GM21529 (cell line): ENCODE results near the gene UBAP2.

ENCODE experiments used
- ATAC-seq: cut with Tn5 transposase; IDR thresholded peaks from one replicate; pipeline ENCODE4 v1.9.1; 2021; ENCODE audit not compliant: unreplicated experiment

The UBAP2 gene, protein sequence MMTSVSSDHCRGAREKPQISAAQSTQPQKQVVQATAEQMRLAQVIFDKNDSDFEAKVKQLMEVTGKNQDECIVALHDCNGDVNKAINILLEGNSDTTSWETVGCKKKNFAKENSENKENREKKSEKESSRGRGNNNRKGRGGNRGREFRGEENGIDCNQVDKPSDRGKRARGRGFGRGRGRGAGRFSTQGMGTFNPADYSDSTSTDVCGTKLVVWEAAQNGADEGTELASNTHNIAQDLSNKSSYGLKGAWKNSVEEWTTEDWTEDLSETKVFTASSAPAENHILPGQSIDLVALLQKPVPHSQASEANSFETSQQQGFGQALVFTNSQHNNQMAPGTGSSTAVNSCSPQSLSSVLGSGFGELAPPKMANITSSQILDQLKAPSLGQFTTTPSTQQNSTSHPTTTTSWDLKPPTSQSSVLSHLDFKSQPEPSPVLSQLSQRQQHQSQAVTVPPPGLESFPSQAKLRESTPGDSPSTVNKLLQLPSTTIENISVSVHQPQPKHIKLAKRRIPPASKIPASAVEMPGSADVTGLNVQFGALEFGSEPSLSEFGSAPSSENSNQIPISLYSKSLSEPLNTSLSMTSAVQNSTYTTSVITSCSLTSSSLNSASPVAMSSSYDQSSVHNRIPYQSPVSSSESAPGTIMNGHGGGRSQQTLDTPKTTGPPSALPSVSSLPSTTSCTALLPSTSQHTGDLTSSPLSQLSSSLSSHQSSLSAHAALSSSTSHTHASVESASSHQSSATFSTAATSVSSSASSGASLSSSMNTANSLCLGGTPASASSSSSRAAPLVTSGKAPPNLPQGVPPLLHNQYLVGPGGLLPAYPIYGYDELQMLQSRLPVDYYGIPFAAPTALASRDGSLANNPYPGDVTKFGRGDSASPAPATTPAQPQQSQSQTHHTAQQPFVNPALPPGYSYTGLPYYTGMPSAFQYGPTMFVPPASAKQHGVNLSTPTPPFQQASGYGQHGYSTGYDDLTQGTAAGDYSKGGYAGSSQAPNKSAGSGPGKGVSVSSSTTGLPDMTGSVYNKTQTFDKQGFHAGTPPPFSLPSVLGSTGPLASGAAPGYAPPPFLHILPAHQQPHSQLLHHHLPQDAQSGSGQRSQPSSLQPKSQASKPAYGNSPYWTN

DNA sequence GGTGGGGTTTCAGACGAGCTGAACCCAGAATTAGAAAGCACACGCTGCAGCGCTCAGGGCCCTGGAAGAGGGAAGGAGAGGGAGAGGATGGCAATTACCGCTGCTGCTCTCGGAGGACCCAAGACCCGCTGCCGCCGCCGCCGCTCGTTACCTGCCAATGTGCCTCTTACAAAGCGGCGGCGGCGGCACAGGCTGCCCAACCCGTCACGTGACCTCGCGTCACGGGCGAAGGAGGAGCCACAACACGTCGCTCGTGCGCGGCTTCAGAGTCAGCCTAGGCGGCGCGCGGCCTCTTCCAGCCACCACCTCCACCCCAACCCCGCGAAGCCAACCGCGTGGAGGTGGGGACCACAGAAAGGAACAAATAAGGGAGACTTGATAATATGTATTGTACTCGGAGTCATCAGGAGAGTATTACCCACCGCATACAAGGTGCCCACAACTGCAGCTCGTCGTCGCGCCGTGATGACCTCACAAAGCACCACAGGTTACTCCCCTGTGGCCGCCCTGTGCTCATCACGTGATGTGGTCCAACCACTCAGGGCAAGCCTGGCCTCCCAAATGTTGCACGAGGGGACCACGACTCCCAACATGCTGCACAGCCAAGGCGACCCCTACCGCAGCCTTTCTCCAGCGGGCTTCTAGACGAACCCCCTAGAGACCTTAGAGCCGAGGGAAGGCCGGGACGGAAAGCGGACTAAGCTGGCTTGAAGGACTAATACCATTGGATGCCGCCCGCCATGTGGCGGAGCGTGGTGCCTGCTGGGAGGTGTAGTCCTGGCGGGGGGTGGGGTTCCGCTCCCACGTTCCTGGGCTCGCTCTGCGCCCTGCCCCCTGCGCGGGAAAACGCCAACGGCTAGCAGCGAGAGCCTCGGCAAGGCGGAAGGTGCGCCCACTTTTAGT is at the start of gene UBAP2:
TSS of gene UBAP2 (minus strand) at position 161 of the 903 bp plus-strand sequence. CDS start 31,739 bp downstream, outside the sequence.
- peak; percentile 73 for ATAC-seq

DNA sequence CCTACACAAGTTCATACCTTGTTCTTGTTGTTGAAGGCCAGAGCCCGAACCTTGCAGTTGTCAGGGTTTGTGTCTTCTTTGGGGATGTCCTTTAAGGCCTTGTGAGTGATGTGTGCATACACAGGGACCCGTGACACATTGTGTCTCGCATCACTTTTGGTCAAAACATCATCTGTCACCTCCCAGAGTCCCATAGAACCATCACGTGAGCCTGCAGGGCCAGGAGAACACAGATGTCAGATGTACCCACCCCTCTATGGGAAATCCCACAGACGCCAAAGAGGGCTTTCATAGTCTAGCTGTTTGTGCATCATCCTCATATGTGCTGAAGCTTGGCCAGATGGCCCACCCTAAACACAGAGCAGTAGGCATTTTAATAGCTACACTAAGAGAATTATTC is 49.6 kb upstream of the UBAP2 start:
- peak; percentile 45 for ATAC-seq

DNA sequence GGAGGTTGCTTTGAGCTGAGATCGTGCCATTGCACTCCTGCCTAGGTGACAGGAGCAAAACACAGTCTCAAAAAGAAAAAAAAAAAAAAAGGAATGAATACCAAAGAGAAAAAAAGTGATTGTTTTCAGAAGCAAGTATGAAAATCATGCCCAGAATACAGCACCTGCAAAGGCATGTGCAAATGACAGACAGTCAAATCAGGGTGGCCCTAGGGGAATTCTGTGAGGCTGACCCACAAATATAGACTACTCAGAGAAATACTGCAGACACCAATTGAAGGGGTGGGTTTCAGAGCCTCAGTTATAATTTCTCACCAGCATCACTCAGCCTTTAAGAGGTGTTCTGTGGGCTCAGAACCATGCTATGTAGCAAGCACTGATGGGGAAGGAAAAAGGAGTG is 49.2 kb upstream of the UBAP2 start:
- ATAC-seq = peak; percentile 84

DNA sequence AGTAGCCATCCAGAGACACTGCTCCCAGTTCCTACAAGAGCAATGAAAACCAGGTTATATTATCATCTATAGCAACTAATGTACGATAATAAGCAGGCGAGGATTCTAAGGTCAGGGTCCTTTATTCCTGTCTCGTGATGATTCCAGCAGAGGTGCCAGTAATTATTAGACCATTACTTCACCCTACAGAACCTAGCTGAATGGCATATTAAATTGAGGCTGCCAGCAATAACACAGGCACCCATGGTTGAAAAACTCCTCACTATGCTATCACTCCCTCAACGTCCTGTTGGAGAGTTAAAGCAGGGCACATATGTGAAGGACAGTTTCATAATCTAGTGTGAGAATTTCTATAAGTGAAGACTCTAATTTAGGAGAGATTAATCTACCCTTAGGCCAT is 48.1 kb upstream of the UBAP2 start:
- no peak for ATAC-seq

DNA sequence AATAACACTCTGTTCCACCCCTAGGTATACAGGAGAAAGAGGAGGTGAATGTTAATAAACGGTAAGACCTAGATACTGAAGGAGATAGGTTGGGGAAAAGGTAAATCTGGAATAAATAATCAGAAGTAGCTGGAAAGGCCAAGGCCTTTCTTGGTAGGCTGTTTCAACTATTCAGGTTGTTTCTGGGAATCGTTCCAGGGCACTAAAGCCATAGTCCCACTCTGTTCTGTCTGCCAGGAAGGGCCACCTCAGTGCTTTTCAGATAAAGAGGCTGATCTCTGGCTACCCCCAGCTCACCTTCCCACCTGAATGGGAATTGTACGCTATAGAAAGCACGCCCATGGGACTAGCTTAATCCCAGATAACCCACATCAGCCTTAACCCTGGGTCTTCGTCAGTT is 44.9 kb upstream of the UBAP2 start:
- ATAC-seq = no peak

DNA sequence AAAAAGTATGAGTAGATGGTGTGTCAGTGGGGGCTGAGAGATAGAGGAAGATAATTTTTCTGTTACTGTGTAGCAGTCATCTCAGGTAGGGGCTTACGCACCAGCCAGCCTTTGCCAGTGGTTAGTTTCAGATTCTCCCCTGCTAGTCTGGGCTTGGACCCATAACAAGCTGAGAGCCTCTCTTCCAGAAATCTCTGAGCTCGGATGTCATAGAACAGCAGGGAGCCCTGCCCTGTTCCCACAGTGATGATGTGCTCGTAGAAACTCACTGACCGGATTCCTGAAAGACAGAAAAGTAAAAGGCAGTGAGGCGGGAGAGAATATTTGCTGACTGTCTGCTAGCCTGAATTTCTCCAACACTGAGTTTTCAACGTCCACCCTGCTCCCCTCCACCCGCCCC is 40.6 kb upstream of the UBAP2 start:
- ATAC-seq = no peak

DNA sequence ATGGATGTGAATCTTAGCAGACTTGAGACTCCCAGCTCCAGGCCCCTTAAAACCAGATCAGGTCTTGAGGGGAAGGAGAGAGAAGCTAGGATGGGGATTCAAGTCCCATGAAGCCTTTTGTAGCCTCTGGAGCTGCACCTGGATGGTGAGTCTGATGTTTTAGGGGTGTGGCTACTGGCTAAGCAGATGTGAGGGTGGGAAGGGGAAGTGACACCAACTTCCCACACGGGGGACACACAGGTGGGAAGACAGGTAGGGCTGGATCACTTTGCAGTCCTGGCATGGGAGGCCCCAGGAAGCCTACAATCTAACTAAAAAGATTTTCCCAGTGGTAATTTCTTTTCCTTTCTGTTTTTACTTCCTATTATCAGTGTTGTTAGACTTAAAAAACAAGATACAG is 38.7 kb upstream of the UBAP2 start:
- ATAC-seq = no peak

DNA sequence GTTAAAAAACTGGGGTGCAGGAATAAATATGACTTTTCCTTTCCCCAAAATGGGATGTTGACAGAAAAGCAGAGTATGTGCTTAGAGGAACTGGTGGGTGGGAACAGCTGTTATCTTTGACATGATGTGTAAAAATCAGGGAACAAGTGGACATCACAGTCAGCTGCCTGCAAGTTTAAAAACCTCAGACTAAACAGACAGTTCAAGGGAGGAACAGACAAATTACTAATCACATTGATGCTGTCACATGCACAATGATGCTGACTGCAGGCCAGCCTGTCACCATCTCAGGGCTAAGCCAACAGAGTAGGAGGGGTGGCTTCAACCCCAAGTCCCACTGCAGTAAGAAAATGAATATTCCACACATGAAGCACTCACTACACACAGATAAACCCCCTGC is 38.2 kb upstream of the UBAP2 start:
- no peak for ATAC-seq

DNA sequence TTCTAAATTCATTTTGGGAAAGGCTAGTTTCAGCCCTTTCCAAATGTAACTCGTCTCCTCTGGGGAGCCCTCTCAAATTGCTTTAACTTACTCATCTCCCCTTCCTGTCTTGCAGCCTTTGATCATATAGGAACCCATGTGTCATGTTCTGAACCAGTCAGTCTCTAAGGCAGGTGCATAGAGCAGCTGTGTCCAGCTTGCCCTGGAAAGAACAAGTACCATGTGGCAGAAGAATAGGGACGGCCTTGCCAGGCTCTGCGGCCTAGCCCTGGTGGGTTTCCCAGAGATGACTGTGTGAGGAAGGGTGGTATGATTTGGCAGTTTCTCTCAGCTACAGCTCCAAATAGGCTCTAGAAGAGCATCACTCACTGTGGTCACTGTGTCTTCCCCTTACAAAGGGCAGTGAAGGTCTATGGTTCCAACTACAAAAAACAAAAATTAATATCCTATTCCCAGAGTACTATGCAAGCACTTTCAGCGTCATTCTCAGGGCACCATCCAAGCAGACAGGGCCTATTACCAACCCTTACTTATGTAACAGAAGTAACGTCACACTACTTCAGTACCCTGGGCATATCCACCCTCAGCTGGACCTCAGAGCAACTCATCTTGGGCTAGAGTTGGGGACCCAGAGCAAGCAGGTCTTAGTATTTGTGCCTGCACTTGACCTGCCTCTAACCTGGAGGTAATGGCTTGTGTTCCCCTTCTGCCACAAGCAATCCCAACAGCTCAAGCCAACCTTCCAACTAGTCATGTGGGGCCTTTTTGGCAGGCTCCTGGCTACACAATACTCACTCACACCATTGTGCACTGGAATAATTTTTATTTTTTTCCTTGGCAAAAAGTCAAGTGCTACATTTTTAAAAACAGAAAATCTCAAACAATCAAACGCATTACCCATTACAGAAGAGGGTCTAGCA is 37.2 kb upstream of the UBAP2 start:
- ATAC-seq = no peak

DNA sequence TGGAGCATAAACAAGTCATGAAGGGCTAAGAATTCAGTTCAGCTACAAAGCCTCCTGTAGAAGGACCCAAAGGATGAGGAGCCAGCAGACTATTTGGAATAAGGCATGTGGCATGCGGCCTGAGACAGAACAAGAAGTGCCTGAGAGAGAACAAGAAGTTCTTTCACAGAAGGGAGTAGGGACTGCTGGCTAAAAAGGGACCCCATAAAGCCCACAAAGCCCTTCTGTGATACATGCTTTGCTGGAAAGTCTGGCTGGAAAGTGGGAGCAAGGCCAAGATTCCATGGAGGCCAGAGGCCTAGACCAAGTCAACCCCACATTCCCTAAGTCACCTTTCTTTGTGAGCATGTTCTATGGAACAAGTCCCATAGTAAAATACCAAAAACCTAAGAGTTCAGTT is 35.9 kb upstream of the UBAP2 start:
- ATAC-seq = no peak

DNA sequence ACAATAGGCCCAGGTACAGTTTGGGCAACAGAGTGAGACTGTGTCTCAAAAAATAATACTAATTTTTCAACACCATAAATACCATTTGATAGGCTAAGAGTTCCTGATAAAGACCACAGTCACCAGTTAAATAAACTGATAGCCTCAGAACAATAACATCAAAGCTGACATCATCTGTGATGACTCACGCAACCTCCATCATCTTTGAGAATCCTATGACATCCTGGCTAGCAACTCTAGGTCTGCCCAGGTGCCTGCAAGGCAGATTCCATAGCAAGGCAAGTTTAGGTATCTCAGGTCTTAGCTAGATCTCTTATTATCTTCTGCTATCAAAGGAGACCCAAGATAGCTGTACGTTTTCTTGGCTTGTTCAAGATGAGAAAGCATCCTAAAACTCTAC is 30.5 kb upstream of the UBAP2 start:
- no peak for ATAC-seq

DNA sequence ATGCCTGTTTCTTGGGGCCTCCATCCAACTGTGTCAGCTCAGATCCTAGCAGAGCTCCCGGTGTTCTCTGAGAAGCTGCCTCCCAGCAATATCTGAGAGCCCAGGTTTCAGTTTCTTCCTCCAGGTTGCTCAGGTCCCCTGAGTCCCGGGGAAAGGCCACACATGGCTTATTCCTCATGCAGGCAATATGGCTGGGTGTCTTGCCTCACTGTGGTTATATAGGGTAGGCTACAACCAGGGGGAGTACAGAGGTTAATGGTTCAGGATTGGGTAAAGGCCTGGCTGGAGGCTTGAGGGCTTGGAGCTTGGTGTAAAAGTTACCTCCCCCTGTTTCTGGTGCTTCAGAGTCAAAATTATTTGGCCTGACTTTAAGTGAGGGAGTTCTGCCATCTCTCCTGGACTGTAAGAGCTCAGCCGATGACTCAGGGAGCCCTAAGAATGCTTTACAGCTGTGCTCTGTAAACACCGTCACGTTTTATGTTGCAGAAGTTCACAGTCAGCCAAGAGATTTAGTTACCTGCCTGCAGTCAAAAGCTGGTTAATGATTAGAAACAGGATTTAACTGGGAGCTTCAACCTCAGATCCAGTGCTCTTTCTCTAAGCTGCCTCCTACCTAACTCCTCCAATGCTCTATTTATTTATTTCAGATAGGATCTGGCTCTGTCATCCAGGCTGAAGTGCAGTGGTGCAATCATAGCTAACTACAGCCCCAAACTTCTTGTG is 24.3 kb upstream of the UBAP2 start:
- no peak for ATAC-seq

DNA sequence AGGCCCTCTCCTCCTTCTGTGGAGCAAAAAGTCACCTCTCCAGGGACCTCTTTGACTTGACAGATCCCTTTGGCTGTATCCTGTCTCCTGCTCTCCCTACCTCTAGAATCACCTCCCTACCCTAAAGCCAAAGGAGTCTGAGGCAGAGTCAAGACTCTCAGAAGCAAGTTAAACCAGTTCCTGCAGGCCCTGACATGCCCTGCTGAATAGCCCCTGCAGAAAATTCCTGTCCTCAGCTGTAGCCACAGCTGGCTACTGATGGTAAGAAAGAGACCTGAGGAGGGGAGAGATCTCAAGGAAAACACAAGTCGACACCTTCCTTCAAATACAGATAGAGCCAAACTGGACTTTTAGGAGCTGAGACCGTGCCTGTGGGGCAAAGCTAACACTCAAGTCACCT is 23.7 kb upstream of the UBAP2 start:
- ATAC-seq = no peak

DNA sequence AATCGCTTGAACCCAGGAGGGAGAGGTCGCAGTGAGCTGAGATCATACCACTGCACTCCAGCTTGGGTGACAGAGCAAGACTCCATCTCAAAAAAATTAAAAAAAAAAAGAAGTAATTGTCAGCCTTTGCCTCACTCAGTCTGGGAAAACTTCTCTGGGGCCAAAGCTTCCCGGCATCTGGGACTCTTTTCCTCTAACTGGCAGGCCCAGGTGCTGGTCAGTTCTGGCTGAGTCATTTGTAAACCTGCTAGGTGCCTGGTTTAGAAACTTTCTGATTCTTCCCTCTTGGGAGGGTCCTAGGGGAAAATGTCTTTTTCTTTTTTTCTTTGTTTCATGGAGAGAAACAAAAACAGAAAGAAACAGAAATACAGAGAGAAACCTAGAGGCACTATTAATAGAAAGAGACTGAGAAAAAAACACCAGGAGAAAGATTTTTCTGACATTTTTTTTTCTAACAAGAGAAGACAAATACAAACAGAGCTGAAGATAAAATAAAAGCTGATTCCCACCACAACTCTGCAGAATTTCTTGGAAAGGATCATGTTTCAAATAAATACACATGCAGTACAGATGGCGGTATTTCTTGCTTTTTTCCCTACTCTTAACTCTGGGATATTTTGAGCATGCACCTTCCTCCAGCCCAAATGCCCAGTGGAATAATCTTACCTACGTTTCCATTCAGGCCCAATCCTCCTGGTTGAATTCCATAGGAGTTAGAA is 22.1 kb upstream of the UBAP2 start:
- ATAC-seq = no peak

DNA sequence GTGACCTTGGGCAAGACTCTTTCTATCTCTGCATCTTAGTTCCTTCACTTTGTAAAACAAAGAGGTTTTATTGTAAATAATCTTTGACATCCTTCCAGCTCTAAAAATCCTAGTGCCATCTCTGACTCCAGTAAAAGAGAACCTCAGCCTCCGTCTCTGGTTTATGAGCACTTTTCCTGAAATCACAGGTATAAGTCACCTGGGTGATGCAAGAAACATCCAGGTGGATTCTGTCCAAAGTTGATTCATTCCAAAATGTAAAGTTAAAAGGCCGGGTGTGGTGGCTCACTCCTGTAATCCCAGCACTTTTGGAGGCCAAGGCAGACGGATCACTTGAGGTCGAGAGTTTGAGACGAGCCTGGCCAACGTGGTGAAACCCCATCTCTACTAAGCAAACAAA is 21.1 kb upstream of the UBAP2 start:
- no peak for ATAC-seq

DNA sequence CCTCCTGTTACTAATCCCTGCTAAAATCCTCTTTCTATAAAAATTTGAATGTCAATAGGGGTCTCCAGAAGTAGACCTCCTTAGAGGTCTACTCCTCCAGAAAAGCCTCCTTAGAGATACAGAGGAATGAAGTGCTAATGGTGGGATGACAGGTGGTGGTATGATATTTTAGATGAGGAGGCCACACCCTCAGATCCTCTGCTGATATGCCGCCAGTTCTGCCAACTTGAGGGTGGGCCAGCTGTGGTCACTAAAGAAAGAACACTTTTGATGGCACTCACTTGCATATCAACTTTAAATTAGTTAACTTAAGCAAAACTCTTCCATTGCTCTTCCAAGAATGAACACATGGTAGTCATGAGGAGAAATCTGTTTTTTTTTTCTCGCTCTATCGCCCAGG is 16.9 kb upstream of the UBAP2 start:
- ATAC-seq = no peak

DNA sequence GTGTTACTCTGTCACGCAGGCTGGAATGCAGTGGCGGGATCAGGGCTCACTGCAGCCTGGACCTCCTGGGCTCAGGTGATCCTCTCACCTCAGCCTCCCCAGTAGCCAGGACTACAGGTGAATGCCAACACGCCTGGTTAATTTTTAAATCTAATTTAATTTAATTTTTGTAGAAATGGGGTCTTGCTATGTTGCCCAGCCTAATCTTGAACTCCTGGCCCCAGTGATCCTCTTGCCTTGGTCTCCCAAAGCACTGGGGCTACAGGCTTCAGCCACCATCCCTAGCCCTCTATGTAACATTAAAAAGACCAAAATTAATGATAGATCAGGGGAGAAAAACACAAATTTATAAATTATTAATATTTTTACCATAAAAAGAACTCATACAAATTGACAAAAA is 11.3 kb upstream of the UBAP2 start:
- ATAC-seq = no peak

DNA sequence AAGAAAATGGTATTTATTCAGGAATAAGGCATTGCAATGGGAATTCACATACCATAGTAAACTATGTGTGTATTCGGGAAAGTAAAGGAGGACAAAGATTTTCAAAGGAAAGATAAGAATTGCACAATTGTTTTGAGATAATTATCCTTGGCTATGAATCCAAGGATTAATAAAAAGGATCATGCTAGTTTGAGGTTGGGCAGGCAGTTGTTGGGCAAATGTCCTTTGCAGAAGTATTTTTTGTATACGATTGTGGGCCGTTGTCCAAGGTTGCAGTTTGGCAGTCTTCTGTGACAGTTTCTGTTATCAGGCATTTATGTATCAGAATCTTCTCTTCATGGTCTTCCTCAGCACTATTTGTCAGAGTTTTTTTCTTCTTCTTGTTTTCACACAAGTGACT is 10.6 kb upstream of the UBAP2 start:
- no peak for ATAC-seq
